Fibroblast of lung (primary cell): ENCODE results near the gene ING2. TPM values are rescaled to one million over a fixed set of nuclear protein-coding genes. Genes with fewer than 3 reads are reported as not detected.
"Not testable (repeated sequence)": the region's sequence is repeated elsewhere in the genome, so short reads cannot be mapped to it uniquely, and the experiment has no call there.

Experiments
- DNase-seq, 2 donors: peaks; one replicate each; pipeline versions ENCODE4 v3.0.0 to v3.0.0-alpha.2; 2010; ENCODE audit warnings: low read depth in 2 of 2
- H2AFZ ChIP-seq: 2 replicates; pipeline ENCODE4 v1.5.1; 2012; ENCODE audit warnings: low read length, control low read depth, inconsistent platforms
- H3K27ac ChIP-seq: 2 replicates; pipeline ENCODE4 v1.5.1; 2011; ENCODE audit warnings: low read length, control low read depth; ENCODE audit not compliant: insufficient read depth
- H3K27me3 ChIP-seq: 2 replicates; pipeline ENCODE4 v1.5.1; 2011; ENCODE audit warnings: mild to moderate bottlenecking, low read length; ENCODE audit not compliant: control insufficient read depth, insufficient read depth
- H3K36me3 ChIP-seq: 2 replicates; pipeline ENCODE4 v1.5.1; 2011; ENCODE audit warnings: low read length; ENCODE audit not compliant: control insufficient read depth, insufficient read depth
- H3K4me1 ChIP-seq: 2 replicates; pipeline ENCODE4 v1.5.1; 2011; ENCODE audit warnings: low read length; ENCODE audit not compliant: control insufficient read depth, insufficient read depth; ENCODE audit errors: extremely low read depth
- H3K4me2 ChIP-seq: 2 replicates; pipeline ENCODE4 v1.5.1; 2011; ENCODE audit warnings: low read length, control low read depth; ENCODE audit not compliant: insufficient read depth; ENCODE audit errors: extremely low read depth
- H3K4me3 ChIP-seq, 4 experiments: fragments of 200-600 bp in 1 of 4; sonication (generic) in 1 of 4; replicated peaks in 1 of 4; 2 replicates each; pipeline ENCODE4 v1.5.1; 2011 to 2016; ENCODE audit warnings: low read length in 4 of 4, low read depth in 3 of 4, mild to moderate bottlenecking in 3 of 4, control low read depth in 2 of 4, inconsistent platforms in 1 of 4, mixed read lengths in 1 of 4; ENCODE audit not compliant: insufficient read depth in 1 of 4; ENCODE audit errors: control extremely low read depth in 1 of 4
- H3K79me2 ChIP-seq: 2 replicates; pipeline ENCODE4 v1.5.1; 2012; ENCODE audit warnings: mild to moderate bottlenecking, low read length, inconsistent platforms; ENCODE audit not compliant: control insufficient read depth, insufficient read depth
- H3K9ac ChIP-seq: 2 replicates; pipeline ENCODE4 v1.5.1; 2011; ENCODE audit warnings: mild to moderate bottlenecking, low read length, control low read depth; ENCODE audit not compliant: insufficient read depth
- H3K9me3 ChIP-seq: 2 replicates; pipeline ENCODE4 v1.5.1; 2012; ENCODE audit warnings: low read depth, low read length; ENCODE audit not compliant: control insufficient read depth, insufficient read depth
- H4K20me1 ChIP-seq: 2 replicates; pipeline ENCODE4 v1.5.1; 2011; ENCODE audit warnings: low read length; ENCODE audit not compliant: control insufficient read depth, insufficient read depth; ENCODE audit errors: extremely low read depth
- EZH2 ChIP-seq: IDR thresholded peaks from 2 replicates; pipeline ENCODE4 v1.5.1; 2012; ENCODE audit warnings: low read length, control low read depth, mild to moderate bottlenecking; ENCODE audit errors: missing control alignments
- polyA plus RNA-seq, 2 donors: library from polyadenylated mRNA; depleted of rRNA in 1 of 2; stranded (reverse) in 1 of 2; unstranded in 1 of 2; fragments of >200 nt; gene quantifications; 2 replicates each; pipeline ENCODE4 v1.2.1, GENCODE V29; 2011 to 2012; ENCODE audit warnings: missing spikeins in 1 of 2
- total RNA-seq: library from RNA; depleted of rRNA; stranded (reverse); fragments of >200 nt; gene quantifications from 2 replicates; pipeline ENCODE4 v1.2.1, GENCODE V29; 2014
- TF ChIP-seq, protein P1 (sequence below), 2 donors: IDR thresholded peaks in 1 of 2; conservative IDR thresholded peaks in 1 of 2; 1 replicate in 1 of 2; 2 replicates in 1 of 2; pipeline ENCODE4 v1.5.1; 2011 to 2012; ENCODE audit warnings: low read length in 2 of 2, control low read depth in 1 of 2, inconsistent platforms in 1 of 2, low read depth in 1 of 2, mild to moderate bottlenecking in 1 of 2

Gene ING2
- total and polyA plus RNA-seq, 2 donors (not counting 1 experiment from before 2014, with no cell fraction given), result 7.9 to 12.1 TPM

DNA sequence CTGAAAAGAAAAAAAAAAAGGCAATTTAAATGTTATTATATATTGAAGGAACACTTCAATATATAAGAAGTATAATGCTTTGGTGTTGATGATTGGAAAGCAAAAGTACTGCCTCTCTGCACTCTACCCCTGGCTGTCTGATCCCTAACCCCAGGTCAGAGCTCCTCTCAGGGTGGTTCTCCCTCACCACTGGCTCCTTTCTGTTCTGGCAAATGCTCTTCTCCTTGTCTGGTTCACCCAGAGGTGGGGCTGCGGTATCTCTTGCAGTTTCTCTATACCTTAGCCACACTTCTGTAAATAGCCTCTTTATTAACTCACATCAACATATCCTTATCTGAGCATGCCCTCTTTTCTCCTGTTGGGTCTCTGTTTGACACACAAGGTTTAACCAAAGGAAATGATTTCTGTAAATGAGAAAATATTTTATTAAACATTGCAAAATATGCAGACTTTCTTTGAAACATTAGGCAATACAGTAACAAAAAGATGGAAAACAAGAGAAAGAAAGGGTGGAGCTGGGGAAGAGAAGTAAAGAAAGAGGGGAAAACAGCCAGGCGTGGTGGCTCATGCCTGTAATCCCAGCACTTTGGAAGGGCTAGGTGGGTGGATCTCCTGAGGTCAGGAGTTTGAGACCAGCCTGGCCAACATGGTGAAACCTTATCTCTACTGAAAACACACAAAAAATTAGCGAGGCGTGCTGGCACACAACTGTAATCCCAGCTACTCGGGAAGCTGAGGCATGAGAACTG, 45.7 kb downstream of the ING2 start:
- H3K4me2 ChIP-seq, result no peak overlapping the region
- H3K36me3 ChIP-seq, result no peaks in the 10 kb centered on the region
- TF ChIP-seq, protein P1, sequence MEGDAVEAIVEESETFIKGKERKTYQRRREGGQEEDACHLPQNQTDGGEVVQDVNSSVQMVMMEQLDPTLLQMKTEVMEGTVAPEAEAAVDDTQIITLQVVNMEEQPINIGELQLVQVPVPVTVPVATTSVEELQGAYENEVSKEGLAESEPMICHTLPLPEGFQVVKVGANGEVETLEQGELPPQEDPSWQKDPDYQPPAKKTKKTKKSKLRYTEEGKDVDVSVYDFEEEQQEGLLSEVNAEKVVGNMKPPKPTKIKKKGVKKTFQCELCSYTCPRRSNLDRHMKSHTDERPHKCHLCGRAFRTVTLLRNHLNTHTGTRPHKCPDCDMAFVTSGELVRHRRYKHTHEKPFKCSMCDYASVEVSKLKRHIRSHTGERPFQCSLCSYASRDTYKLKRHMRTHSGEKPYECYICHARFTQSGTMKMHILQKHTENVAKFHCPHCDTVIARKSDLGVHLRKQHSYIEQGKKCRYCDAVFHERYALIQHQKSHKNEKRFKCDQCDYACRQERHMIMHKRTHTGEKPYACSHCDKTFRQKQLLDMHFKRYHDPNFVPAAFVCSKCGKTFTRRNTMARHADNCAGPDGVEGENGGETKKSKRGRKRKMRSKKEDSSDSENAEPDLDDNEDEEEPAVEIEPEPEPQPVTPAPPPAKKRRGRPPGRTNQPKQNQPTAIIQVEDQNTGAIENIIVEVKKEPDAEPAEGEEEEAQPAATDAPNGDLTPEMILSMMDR (conservative IDR thresholded peaks at IDR 0.05 in 1 of 2, IDR thresholded peaks at IDR 0.05 in 1 of 2; ENCODE audit: low read depth in 1 of 2, low read length in 2 of 2), result no peak
- TF ChIP-seq EZH2, result no peak
- no peak overlapping the region for H3K9ac ChIP-seq
- DNase-seq, result no peak
- no peak overlapping the region for H3K4me3 ChIP-seq
- H3K9me3 ChIP-seq, result no peaks in the 10 kb centered on the region
- H3K27ac ChIP-seq, result no peak overlapping the region
- H4K20me1 ChIP-seq, result no peaks in the 10 kb centered on the region
- no peak overlapping the region for H2AFZ ChIP-seq
- no peaks in the 10 kb centered on the region for H3K4me1 ChIP-seq
- H3K79me2 ChIP-seq, result no peaks in the 10 kb centered on the region
- no peaks in the 10 kb centered on the region for H3K27me3 ChIP-seq

DNA sequence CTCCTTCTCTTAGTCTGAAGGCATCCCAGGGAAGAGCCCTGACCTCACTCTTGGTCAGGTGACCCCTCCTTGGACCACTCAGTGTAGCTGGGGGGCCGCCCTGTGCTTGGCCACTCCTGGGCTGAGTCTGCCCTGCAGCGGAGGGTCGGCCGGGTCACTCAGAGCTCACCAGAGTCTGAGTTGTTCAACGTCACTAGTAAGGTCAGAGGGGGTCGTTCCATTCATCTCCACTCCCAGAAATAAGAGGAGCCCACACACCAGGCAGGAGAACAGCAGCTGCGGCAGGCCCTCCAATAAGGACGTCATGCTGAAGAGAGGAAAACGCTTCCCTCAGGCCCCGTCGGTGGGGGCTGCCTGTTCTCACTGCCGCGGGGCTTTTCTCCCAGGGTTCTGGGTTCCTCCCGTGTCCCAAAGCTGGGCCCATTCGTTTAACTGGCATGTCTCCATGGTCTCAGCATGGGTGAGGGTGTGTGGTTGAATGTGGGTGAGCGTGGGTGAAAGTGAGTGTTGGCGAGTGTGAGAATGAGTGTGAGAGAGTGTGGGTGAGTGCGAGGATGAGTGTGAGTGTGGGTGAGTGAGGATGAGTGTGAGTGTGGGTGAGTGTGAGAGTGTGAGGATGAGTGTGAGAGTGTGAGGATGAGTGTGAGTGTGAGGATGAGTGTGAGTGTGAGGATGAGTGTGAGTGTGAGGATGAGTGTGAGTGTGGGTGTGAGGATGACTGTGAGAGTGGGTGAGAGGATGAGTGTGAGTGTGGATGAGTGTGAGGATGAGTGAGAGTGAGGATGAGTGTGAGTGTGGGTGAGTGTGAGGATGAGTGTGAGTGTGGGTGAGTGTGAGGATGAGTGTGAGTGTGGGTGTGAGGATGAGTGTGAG, 47.7 kb downstream of the ING2 start:
- Histone ChIP-seq H3K27me3 (no peaks in the 10 kb centered on the region), H3K4me2 (no peak overlapping the region), H3K9me3 (no peaks in the 10 kb centered on the region), H3K36me3 (no peaks in the 10 kb centered on the region), H3K9ac (no peak overlapping the region), H3K4me3 (no peak overlapping the region), H4K20me1 (no peaks in the 10 kb centered on the region), H3K27ac (no peak overlapping the region), H3K79me2 (no peaks in the 10 kb centered on the region), H3K4me1 (no peaks in the 10 kb centered on the region), H2AFZ (no peak overlapping the region)
- no peak for DNase-seq
- TF ChIP-seq EZH2, result no peak
- TF ChIP-seq, protein P1 (conservative IDR thresholded peaks at IDR 0.05 in 1 of 2, IDR thresholded peaks at IDR 0.05 in 1 of 2; ENCODE audit: low read depth in 1 of 2, low read length in 2 of 2), result no peak

DNA sequence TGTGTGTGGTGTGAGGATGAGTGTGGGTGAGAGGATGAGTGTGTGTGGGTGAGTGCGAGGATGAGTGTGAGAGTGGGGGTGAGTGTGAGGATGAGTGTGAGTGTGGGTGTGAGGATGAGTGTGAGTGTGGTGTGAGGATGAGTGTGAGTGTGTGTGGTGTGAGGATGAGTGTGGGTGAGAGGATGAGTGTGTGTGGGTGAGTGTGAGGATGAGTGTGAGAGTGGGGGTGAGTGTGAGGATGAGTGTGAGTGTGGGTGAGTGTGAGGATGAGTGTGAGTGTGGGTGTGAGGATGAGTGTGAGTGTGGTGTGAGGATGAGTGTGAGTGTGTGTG, 48.3 kb downstream of the ING2 start:
- not testable (repeated sequence) for H3K27me3 ChIP-seq, H3K79me2 ChIP-seq, H3K9me3 ChIP-seq, H3K4me3 ChIP-seq, H3K9ac ChIP-seq, H4K20me1 ChIP-seq, H3K4me1 ChIP-seq, H2AFZ ChIP-seq, H3K36me3 ChIP-seq, H3K4me2 ChIP-seq, DNase-seq, H3K27ac ChIP-seq
